Sigmoid colon (tissue), 4 donors: ENCODE results near the gene NEK9.

Source experiments
- EP300 ChIP-seq, 4 donors: sonication (generic); formaldehyde crosslinking; IDR thresholded peaks; one replicate each; pipeline ENCODE4 v1.6.1; 2017; ENCODE audit warnings: antibody characterized with exemption in 4 of 4
- POLR2A ChIP-seq, 2 donors: fragments of 450-650 bp; IDR thresholded peaks; one replicate each; pipeline ENCODE4 v1.6.1; 2016; ENCODE audit warnings: antibody characterized with exemption in 2 of 2, mild to moderate bottlenecking in 2 of 2, moderate library complexity in 2 of 2
- POLR2AphosphoS5 ChIP-seq, 4 donors: sonication (generic); formaldehyde crosslinking; IDR thresholded peaks; one replicate each; pipeline ENCODE4 v1.6.1; 2017; ENCODE audit warnings: antibody characterized with exemption in 4 of 4
- TF ChIP-seq, protein P1 (sequence below), 4 experiments: fragments of 450-650 bp in 3 of 4; fragments of 200-600 bp in 1 of 4; IDR thresholded peaks; one replicate each; pipeline ENCODE4 v1.5.1; 2016 to 2019; ENCODE audit warnings: antibody characterized with exemption in 4 of 4, mild to moderate bottlenecking in 3 of 4, moderate library complexity in 2 of 4

- TF ChIP-seq, protein P1, sequence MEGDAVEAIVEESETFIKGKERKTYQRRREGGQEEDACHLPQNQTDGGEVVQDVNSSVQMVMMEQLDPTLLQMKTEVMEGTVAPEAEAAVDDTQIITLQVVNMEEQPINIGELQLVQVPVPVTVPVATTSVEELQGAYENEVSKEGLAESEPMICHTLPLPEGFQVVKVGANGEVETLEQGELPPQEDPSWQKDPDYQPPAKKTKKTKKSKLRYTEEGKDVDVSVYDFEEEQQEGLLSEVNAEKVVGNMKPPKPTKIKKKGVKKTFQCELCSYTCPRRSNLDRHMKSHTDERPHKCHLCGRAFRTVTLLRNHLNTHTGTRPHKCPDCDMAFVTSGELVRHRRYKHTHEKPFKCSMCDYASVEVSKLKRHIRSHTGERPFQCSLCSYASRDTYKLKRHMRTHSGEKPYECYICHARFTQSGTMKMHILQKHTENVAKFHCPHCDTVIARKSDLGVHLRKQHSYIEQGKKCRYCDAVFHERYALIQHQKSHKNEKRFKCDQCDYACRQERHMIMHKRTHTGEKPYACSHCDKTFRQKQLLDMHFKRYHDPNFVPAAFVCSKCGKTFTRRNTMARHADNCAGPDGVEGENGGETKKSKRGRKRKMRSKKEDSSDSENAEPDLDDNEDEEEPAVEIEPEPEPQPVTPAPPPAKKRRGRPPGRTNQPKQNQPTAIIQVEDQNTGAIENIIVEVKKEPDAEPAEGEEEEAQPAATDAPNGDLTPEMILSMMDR (IDR thresholded peaks at IDR 0.05), result no peak
- TF ChIP-seq EP300 (IDR thresholded peaks at IDR 0.05) (no peak), POLR2AphosphoS5 (IDR thresholded peaks at IDR 0.05) (no peak), POLR2A (IDR thresholded peaks at IDR 0.05) (no peak)
Observed at GRCh38 chr14:75134644-75135043, 7.8 kb upstream of the NEK9 start.
